ENCODE data around the gene KRTAP10-2. TPM values are rescaled to one million over a fixed set of nuclear protein-coding genes. Genes with fewer than 3 reads are reported as not detected.
A peak's percentile ranks its signal among the peaks of the same experiment; 100 is the strongest.

Gene KRTAP10-2
- total and polyA plus RNA-seq, 2 of the 4 experiments (the other 2 are of a cell fraction) = not detected

GRCh38 chr21:44508426-44508710, 42.9 kb downstream of the KRTAP10-2 start:
- Histone ChIP-seq H4K5ac (ENCODE audit: low read depth, low read length) (no peak overlapping the region), H3K18ac (ENCODE audit: low read depth, low read length) (no peak overlapping the region), H3K9me1 (ENCODE audit: insufficient read depth, low read length) (no peaks in the 10 kb centered on the region), H3K4me3 (ENCODE audit: insufficient read depth, low read depth, low read length) (no peak overlapping the region), H3K9me3 (ENCODE audit: control insufficient read depth, insufficient read depth, low read length) (no peaks in the 10 kb centered on the region), H2AFZ (replicated peaks; ENCODE audit: low read length, poor library complexity) (peak overlapping the region; percentile 51), H3K79me1 (ENCODE audit: low read depth in 1 of 2, low read length in 2 of 2) (no peaks in the 10 kb centered on the region), H3K4me2 (ENCODE audit: low read depth, low read length) (no peak overlapping the region), H2BK5ac (ENCODE audit: low read depth, low read length, poor library complexity, severe bottlenecking) (no peak overlapping the region), H4K91ac (ENCODE audit: insufficient read depth, low read depth, low read length) (no peak overlapping the region), H3K23ac (ENCODE audit: low read depth, low read length) (no peak overlapping the region), H4K8ac (ENCODE audit: low read depth in 2 of 2, low read length in 2 of 2) (no peak overlapping the region), H4K20me1 (ENCODE audit: insufficient read depth, low read length) (no peaks in the 10 kb centered on the region), H3K27ac (ENCODE audit: insufficient read depth, low read length) (no peak overlapping the region), H3K4me1 (ENCODE audit: control insufficient read depth, insufficient read depth, low read length) (no peaks in the 10 kb centered on the region), H3K9ac (ENCODE audit: low read depth, low read length) (no peak overlapping the region), H3K4ac (ENCODE audit: low read depth, low read length) (no peak overlapping the region), H2BK15ac (ENCODE audit: low read depth, low read length) (no peak overlapping the region), H2BK20ac (ENCODE audit: low read depth, low read length) (no peak overlapping the region), H3K14ac (replicated peaks; ENCODE audit: low read depth, low read length) (no peak overlapping the region), H3K36me3 (ENCODE audit: control insufficient read depth, insufficient read depth, low read length) (no peaks in the 10 kb centered on the region), H3K27me3 (ENCODE audit: control insufficient read depth, insufficient read depth, low read length) (peaks cover 23% of the 10 kb centered on the region), H2AK9ac (replicated peaks; ENCODE audit: low read depth, low read length, poor library complexity) (no peak overlapping the region), H3K56ac (ENCODE audit: extremely low read depth, insufficient read depth, low read length) (no peak overlapping the region), H2AK5ac (ENCODE audit: low read depth, low read length) (no peak overlapping the region), H2BK120ac (ENCODE audit: low read depth, low read length) (no peak overlapping the region)
- TF ChIP-seq POLR2A (IDR thresholded peaks at IDR 0.05; ENCODE audit: low read depth, low read length) (no peak), RAD21 (IDR thresholded peaks at IDR 0.05; ENCODE audit: low read length) (no peak), RFX5 (IDR thresholded peaks at IDR 0.05; ENCODE audit: low read depth, low read length) (no peak), BHLHE40 (IDR thresholded peaks at IDR 0.05; ENCODE audit: low read depth, low read length) (no peak), FOS (IDR thresholded peaks at IDR 0.05; ENCODE audit: low read depth, low read length) (no peak), MXI1 (IDR thresholded peaks at IDR 0.05; ENCODE audit: borderline replicate concordance, low read depth, low read length) (no peak), USF2 (IDR thresholded peaks at IDR 0.05; ENCODE audit: low read depth, low read length) (no peak), CHD1 (IDR thresholded peaks at IDR 0.05; ENCODE audit: low read depth, low read length) (no peak), CEBPB (IDR thresholded peaks at IDR 0.05; ENCODE audit: low read depth, low read length) (no peak)
- CTCF ChIA-PET = no interaction called here
- dilution Hi-C loops (cut with HindIII; ENCODE audit: low sequenced_read_pairs, unreplicated experiment) = no loop called here
- in situ Hi-C loops (cut with MboI; ENCODE audit: low sequenced_read_pairs) = loop anchor here (25.0 kb wide), 1 partner anchor 429 kb away; the partner anchor contains the start of gene SLX9
- POLR2A ChIA-PET (ENCODE audit: unreplicated experiment) = no interaction called here
- BruUV-seq (replicated peaks) = no TSS peak
- WGBS, 2 experiments (ENCODE audit: extremely low coverage in 2 of 2, insufficient read length in 1 of 2) = 85% methylated on average over 3 of the region's 9 CpGs; no CpG with 5 or more reads in 1 of the 2 experiments
- intact Hi-C loops (cut with micrococcal nuclease) = no loop called here
- ATAC-seq (ENCODE audit: low read depth) = no peak
- no peak for DNase-seq

Data from IMR-90 (cell line).